ENCODE measurements around the gene MSI2.

- TF ChIP-seq, protein P1, sequence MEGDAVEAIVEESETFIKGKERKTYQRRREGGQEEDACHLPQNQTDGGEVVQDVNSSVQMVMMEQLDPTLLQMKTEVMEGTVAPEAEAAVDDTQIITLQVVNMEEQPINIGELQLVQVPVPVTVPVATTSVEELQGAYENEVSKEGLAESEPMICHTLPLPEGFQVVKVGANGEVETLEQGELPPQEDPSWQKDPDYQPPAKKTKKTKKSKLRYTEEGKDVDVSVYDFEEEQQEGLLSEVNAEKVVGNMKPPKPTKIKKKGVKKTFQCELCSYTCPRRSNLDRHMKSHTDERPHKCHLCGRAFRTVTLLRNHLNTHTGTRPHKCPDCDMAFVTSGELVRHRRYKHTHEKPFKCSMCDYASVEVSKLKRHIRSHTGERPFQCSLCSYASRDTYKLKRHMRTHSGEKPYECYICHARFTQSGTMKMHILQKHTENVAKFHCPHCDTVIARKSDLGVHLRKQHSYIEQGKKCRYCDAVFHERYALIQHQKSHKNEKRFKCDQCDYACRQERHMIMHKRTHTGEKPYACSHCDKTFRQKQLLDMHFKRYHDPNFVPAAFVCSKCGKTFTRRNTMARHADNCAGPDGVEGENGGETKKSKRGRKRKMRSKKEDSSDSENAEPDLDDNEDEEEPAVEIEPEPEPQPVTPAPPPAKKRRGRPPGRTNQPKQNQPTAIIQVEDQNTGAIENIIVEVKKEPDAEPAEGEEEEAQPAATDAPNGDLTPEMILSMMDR (IDR thresholded peaks at IDR 0.05), result no peak
- no peak for TF ChIP-seq POLR2A (IDR thresholded peaks at IDR 0.05)
Measured at GRCh38 chr17:57580055-57580739, 323.9 kb downstream of the MSI2 start.

All from adrenal gland (tissue), 5 donors.